HG02885 (cell line): ENCODE data around the gene YWHAG.
"Not testable (repeated sequence)": the region's sequence is repeated elsewhere in the genome, so short reads cannot be mapped to it uniquely, and the experiment has no call there.

Experiments
- ATAC-seq: cut with Tn5 transposase; IDR thresholded peaks from one replicate; pipeline ENCODE4 v1.9.1; 2021; ENCODE audit warnings: mild to moderate bottlenecking; ENCODE audit not compliant: unreplicated experiment, poor library complexity

YWHAG gene

GRCh38 chr7:76301000-76301399 lies 57.8 kb downstream of the YWHAG start:
- no peak for ATAC-seq

- ATAC-seq: no peak
Measured at GRCh38 chr7:76300166-76300731, 58.5 kb downstream of the YWHAG start.

- ATAC-seq: no peak
Measured at GRCh38 chr7:76296743-76297740, 61.7 kb downstream of the YWHAG start.

DNA sequence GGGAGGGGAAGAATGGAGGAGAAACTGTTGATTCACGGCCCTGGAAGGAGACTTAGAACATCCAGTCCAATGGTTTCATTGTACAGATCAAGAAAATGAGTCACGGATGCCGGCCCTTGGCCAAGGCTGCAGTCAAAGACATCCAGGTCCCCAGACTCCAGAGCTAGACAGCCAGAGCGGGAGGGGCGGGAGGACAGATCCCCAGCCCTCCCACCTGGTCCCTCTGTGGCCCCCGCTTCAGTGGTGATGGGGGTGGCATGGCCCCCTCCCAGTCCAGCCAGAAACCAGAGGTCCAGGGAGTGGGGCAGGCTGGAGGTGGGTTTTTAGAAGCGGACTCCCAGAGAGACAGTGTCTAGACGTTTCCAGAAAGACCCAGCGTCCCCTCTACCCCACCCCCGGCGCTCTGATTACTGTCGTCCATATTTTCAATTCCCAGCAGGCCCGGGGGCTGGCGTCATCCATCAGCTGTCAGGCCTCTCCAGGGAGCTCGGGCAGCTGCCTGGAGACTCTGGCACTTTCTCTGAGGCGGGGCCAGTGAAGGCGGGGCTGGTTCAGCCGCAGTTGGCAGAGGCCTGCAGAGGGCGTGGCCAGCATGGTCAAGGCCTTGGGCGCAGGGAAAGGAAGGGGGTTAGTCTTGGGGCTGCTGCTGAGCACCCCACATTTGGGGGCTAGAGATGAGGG lies 64.3 kb downstream of the YWHAG start:
- ATAC-seq: no peak

GRCh38 chr7:76293407-76293901 lies 65.3 kb downstream of the YWHAG start:
- ATAC-seq: no peak

DNA sequence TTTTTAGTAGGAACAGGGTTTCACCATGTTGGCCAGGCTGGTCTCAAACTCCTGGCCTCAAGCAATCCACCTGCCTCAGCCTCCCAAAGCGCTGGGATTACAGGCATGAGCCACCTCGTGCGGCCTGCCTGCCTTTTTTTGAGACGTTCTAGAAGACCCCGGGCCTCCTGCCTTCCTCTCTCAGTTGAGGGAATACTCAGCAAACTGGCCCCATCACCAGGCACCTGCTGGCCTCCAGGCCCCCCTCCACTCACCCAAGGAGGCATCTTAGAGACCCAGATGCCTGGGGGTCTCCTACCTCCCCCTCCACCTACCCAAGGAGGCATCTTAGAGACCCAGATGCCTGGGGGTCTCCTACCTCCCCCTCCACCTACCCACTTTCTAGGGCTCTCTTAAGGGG lies 65.9 kb downstream of the YWHAG start:
- ATAC-seq: not testable (repeated sequence)

DNA sequence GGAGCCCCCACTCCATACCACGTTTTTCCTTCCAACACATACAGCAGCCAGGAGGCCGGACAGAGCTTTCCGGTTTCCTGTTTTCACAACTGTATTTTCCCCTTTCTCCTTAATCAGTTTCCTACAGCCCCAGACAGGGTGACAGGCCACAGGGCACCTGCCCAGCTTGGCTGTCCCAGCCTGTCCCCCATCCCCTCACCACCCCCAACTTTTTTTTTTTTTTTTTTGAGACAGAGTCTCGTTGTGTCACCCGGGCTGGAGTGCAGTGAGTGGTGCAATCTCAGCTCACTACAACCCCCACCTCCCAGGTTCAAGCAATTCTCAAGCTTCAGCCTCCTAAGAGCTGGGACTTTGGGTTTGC lies 66.6 kb downstream of the YWHAG start:
- ATAC-seq: no peak

DNA sequence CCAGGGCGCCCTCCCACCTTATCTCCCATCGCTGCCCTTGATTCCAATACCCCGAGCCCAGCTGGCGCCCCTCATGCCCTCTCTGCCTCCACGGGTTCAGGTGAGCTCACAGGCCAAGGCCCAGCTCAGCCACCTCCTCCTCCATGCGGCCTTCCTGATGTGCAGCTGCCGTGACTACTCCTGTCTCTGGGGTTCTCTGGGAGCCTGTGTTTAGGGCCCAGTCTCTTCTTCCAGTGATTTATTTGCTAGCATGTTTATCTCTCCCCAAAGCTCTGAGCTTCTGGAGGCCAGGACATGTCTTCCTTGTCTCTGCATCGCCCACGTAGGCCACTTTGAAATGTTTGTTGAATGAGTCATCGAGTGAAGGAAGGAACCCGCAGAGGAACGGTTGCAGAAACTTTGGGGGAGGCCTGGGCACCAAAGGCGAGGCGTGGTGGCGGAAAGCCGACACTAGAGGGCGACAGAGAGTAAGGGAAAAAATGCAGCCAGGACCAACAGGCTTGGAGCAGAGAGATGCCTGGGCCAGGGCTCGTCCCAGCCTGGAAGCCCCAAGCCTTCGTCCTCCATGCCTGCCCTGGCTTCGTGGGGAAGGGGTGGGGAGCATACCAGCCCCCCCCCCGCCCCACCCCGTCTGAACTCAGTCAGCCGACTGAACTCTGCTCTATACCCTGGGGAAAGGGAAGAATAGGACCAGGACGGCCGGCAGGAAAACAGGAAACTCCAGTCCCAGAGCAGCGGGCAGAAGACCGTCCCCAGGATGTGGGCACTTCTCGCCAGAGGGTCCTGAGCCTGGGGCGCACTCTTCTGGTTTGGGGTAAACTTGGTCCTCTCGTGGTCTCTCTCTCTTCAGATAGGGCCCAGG lies 67.2 kb downstream of the YWHAG start:
- peak; percentile 82 for ATAC-seq

DNA sequence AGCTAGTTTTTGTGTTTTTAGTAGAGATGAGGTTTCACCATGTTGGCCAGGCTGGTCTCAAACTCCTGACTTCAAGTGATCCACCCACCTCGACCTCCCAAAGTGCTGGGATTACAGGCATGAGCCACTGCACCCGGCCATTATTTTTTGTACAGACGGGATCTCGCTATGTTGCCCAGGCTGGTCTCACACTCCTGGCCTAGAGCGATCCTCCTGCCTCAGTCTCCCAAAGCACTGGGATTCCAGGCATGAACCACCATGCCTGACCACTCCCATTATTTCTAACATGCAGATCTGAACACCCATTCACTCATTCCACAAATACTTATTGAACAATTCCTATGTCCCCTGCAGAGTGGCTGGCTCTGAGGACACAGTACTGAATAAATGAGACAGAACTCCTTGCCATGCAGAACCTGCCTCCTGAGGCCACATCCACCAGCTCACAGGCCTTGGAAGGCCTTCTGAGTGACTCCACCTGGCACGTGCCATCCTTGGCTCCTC lies 67.9 kb downstream of the YWHAG start:
- ATAC-seq: not testable (repeated sequence)

- ATAC-seq: no peak
Measured at GRCh38 chr7:76286842-76287403, 71.9 kb downstream of the YWHAG start.

- no peak for ATAC-seq
Measured at GRCh38 chr7:76285604-76286374, 73.0 kb downstream of the YWHAG start.

GRCh38 chr7:76283254-76284159 lies 75.3 kb downstream of the YWHAG start:
- no peak for ATAC-seq

GRCh38 chr7:76282344-76283253 lies 76.2 kb downstream of the YWHAG start:
- no peak for ATAC-seq

GRCh38 chr7:76281706-76282343 lies 77.0 kb downstream of the YWHAG start:
- no peak for ATAC-seq

DNA sequence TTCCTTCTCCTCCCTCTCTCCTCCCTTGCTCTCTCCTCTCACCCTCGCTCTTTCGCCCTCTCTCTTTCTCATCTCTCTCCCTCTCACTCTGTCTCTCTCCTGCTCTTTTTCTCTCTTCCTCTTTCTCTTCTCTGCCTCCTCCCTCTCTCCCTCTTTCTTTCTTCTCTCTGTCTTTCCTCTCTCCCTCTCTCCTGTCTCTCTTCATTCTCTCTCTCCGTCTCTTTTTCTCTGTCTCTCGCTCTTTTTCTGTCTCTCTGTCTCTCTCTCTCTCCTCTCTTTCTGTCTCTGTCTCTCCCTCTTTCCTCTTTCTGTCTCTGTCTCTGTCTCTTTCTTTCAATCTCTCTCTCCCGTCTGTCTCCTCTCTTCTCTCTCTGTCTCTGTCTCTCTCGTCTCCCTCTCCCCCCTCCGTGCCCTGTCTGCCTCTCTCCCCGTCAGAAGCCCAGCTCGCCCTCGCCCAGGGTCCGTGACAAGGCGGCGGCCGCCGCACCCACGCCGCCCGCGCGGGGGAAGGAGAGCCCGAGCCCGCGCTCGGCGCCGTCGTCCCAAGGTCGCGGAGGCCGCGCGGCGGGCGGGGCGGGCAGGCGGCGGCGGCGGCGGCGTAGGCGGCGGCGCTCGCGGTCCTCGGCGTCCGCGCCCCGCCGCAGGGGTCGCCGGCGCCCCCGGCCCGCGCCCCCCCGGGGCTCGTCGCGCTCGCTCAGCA lies 77.6 kb downstream of the YWHAG start:
- no peak for ATAC-seq

- ATAC-seq: no peak
Measured at GRCh38 chr7:76280408-76280807, 78.4 kb downstream of the YWHAG start.
